GM23338 (cell line): Measurements from ENCODE around the gene CD48. TPM values are rescaled to one million over a fixed set of nuclear protein-coding genes. Genes with fewer than 3 reads are reported as not detected.

ENCODE experiments used
- ATAC-seq: fragments of 200-7000 bp; cut with Tn5 transposase; 3 replicates; pipeline ENCODE4 v1.9.1; 2020
- DNase-seq: peaks from one replicate; pipeline ENCODE4 v3.0.0-alpha.2; 2015; ENCODE audit warnings: low spot score
- H2AFZ ChIP-seq: fragments of 200-600 bp; sonication (generic); 2 replicates; pipeline ENCODE4 v1.8.0; 2016; ENCODE audit warnings: antibody characterized with exemption, mild to moderate bottlenecking, moderate library complexity
- H3F3A ChIP-seq: fragments of 200-600 bp; sonication (generic); replicated peaks from 2 replicates; pipeline ENCODE4 v1.8.0; 2017; ENCODE audit warnings: antibody characterized with exemption, mixed run types, low read depth
- H3K27ac ChIP-seq: fragments of 200-600 bp; sonication (generic); 2 replicates; pipeline ENCODE4 v1.6.1; 2016; ENCODE audit warnings: low read depth
- H3K27me3 ChIP-seq: fragments of 200-600 bp; sonication (generic); 2 replicates; pipeline ENCODE4 v1.8.0; 2016; ENCODE audit warnings: mild to moderate bottlenecking, mixed run types, moderate library complexity; ENCODE audit not compliant: insufficient read depth
- H3K36me3 ChIP-seq: fragments of 200-600 bp; sonication (generic); 2 replicates; pipeline ENCODE4 v1.8.0; 2016; ENCODE audit warnings: mild to moderate bottlenecking; ENCODE audit not compliant: insufficient read depth
- H3K4me1 ChIP-seq: fragments of 200-600 bp; sonication (generic); 2 replicates; pipeline ENCODE4 v1.8.0; 2016; ENCODE audit warnings: mild to moderate bottlenecking, moderate library complexity; ENCODE audit not compliant: insufficient read depth
- H3K4me2 ChIP-seq: fragments of 200-600 bp; sonication (generic); 2 replicates; pipeline ENCODE4 v1.7.1; 2017; ENCODE audit warnings: mixed run types
- H3K4me3 ChIP-seq: fragments of 200-600 bp; sonication (generic); 2 replicates; pipeline ENCODE4 v1.6.1; 2016; ENCODE audit warnings: mixed run types
- H3K79me2 ChIP-seq: fragments of 200-600 bp; sonication (generic); replicated peaks from 2 replicates; pipeline ENCODE4 v1.8.0; 2017; ENCODE audit warnings: mild to moderate bottlenecking; ENCODE audit not compliant: insufficient read depth
- H3K9me2 ChIP-seq: fragments of 200-600 bp; sonication (generic); 2 replicates; pipeline ENCODE4 v1.8.0; 2017; ENCODE audit not compliant: insufficient read depth
- H4K20me1 ChIP-seq: fragments of 200-600 bp; sonication (generic); replicated peaks from 2 replicates; pipeline ENCODE4 v1.8.0; 2017; ENCODE audit warnings: mild to moderate bottlenecking; ENCODE audit not compliant: insufficient read depth
- H3K27ac Mint-ChIP-seq: 2 replicates; pipeline ENCODE4 v1.8.0; 2020; ENCODE audit warnings: inconsistent platforms, mild to moderate bottlenecking, moderate library complexity, mixed read lengths
- H3K27me3 Mint-ChIP-seq: 3 replicates; pipeline ENCODE4 v1.8.0; 2022; ENCODE audit warnings: low read depth, mild to moderate bottlenecking, moderate library complexity, mixed read lengths, inconsistent platforms; ENCODE audit not compliant: insufficient read depth, poor library complexity
- H3K36me3 Mint-ChIP-seq: 3 replicates; pipeline ENCODE4 v1.8.0; 2021; ENCODE audit warnings: low read depth, mild to moderate bottlenecking, inconsistent platforms, moderate library complexity, mixed read lengths
- H3K4me1 Mint-ChIP-seq: 3 replicates; pipeline ENCODE4 v1.8.0; 2020; ENCODE audit warnings: mild to moderate bottlenecking, inconsistent platforms, mixed read lengths
- H3K4me3 Mint-ChIP-seq: 3 replicates; pipeline ENCODE4 v1.8.0; 2021; ENCODE audit warnings: moderate library complexity, mild to moderate bottlenecking, inconsistent platforms, mixed read lengths
- H3K9me3 Mint-ChIP-seq: 3 replicates; pipeline ENCODE4 v1.8.0; 2020; ENCODE audit warnings: moderate library complexity, mild to moderate bottlenecking, inconsistent platforms, mixed read lengths
- EZH2 ChIP-seq: fragments of 200-600 bp; sonication (generic); IDR thresholded peaks from one replicate; pipeline ENCODE4 v1.8.0; 2017; ENCODE audit warnings: antibody characterized with exemption, mild to moderate bottlenecking, low read depth; ENCODE audit not compliant: unreplicated experiment
- EZH2phosphoT487 ChIP-seq: fragments of 200-600 bp; sonication (generic); IDR thresholded peaks from one replicate; pipeline ENCODE4 v1.8.1; 2018; ENCODE audit warnings: antibody characterized with exemption; ENCODE audit not compliant: unreplicated experiment
- JUNB ChIP-seq: IDR thresholded peaks from one replicate; pipeline ENCODE4 v1.6.1; 2016; ENCODE audit warnings: antibody characterized with exemption; ENCODE audit not compliant: unreplicated experiment
- NANOG ChIP-seq: IDR thresholded peaks from 2 replicates; pipeline ENCODE4 v1.6.1; 2016; ENCODE audit warnings: antibody characterized with exemption, borderline replicate concordance
- ZNF114 ChIP-seq: fragments of 250-450 bp; sonication (Bioruptor Pico); IDR thresholded peaks from 2 replicates; pipeline ENCODE4 v1.5.0; 2020; ENCODE audit warnings: mild to moderate bottlenecking, moderate library complexity
- polyA plus RNA-seq: library from polyadenylated mRNA; unstranded; fragments of >200 nt; fragmentation: Nextera tagmentation; extraction: Ambion mirVana; gene quantifications from 2 replicates; pipeline ENCODE4 v1.2.1, GENCODE V29; 2016
- total RNA-seq: library from RNA; depleted of rRNA; stranded (reverse); fragments of >200 nt; shearing (Covaris generic); gene quantifications from 2 replicates; pipeline ENCODE4 v1.2.3, GENCODE V29; 2014
- TF ChIP-seq, protein P1 (sequence below): IDR thresholded peaks from one replicate; pipeline ENCODE4 v1.6.1; 2018; ENCODE audit warnings: antibody characterized with exemption; ENCODE audit not compliant: unreplicated experiment
- TF ChIP-seq, protein P2 (sequence below), 2 experiments: fragments of 200-600 bp in 1 of 2; sonication (generic) in 1 of 2; conservative IDR thresholded peaks; 2 replicates each; pipeline versions ENCODE4 v1.5.1 to v1.6.1; 2016 to 2017; ENCODE audit warnings: antibody characterized with exemption in 2 of 2, low read depth in 2 of 2, mild to moderate bottlenecking in 2 of 2, moderate library complexity in 1 of 2

CD48 gene
- total and polyA plus RNA-seq, 2 experiments from 2014 or later: 0.34 to 0.45 TPM

DNA sequence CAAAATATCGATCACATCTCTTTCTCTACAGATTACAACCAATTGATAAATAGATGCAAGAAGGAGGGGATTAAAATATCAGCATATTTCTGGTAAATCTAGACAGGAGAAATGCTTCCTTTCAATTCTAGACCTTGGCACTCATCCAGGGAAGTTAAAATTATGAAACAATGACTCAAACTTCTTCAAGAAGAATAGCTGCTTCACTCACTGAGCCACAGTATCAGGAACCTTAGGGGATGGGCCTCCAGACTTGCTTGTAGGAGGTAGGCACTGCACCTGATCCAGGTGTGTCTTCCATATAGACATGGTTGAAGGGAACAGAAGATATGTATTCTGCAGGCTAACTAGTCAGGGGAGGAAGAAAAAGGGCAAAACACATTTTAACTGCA lies 37.3 kb upstream of the CD48 start (continued):
- TF ChIP-seq, protein P1, sequence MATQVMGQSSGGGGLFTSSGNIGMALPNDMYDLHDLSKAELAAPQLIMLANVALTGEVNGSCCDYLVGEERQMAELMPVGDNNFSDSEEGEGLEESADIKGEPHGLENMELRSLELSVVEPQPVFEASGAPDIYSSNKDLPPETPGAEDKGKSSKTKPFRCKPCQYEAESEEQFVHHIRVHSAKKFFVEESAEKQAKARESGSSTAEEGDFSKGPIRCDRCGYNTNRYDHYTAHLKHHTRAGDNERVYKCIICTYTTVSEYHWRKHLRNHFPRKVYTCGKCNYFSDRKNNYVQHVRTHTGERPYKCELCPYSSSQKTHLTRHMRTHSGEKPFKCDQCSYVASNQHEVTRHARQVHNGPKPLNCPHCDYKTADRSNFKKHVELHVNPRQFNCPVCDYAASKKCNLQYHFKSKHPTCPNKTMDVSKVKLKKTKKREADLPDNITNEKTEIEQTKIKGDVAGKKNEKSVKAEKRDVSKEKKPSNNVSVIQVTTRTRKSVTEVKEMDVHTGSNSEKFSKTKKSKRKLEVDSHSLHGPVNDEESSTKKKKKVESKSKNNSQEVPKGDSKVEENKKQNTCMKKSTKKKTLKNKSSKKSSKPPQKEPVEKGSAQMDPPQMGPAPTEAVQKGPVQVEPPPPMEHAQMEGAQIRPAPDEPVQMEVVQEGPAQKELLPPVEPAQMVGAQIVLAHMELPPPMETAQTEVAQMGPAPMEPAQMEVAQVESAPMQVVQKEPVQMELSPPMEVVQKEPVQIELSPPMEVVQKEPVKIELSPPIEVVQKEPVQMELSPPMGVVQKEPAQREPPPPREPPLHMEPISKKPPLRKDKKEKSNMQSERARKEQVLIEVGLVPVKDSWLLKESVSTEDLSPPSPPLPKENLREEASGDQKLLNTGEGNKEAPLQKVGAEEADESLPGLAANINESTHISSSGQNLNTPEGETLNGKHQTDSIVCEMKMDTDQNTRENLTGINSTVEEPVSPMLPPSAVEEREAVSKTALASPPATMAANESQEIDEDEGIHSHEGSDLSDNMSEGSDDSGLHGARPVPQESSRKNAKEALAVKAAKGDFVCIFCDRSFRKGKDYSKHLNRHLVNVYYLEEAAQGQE: no peak

DNA sequence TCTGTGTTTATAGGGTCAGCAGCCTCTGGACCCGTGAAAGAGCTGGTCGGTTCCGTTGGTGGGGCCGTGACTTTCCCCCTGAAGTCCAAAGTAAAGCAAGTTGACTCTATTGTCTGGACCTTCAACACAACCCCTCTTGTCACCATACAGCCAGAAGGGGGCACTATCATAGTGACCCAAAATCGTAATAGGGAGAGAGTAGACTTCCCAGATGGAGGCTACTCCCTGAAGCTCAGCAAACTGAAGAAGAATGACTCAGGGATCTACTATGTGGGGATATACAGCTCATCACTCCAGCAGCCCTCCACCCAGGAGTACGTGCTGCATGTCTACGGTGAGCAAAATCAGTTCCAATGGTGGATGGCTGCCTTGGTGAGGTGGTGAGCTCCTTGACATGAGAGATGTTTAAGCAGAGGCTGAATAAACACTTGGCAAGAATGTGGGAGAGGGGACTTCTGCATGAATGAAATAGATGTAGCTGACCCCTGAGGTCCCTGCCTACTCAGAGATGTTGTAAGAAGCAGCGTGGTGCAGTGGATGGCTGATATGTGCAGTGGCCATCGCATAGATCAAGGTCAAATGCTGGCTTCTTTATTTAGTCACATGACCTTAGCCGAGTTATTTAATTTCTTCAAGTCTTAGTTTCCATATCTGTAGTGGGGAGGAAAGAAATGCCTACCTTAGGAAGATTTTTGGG lies 36.7 kb upstream of the CD48 start:
- Mint-ChIP-seq H3K4me1 (peaks cover 23% of the 10 kb centered on the region; the same call in 2 of the 3 replicates), H3K27ac (no peak overlapping the region), H3K36me3 (no peaks in the 10 kb centered on the region), H3K27me3 (peaks cover 3% of the 10 kb centered on the region), H3K4me3 (no peak overlapping the region), H3K9me3 (no peaks in the 10 kb centered on the region; the same call in 2 of the 3 replicates)
- peak; percentile 29; the same call in 1 of the 3 replicates for ATAC-seq
- no peaks in the 10 kb centered on the region for H3K79me2 ChIP-seq
- peak; percentile 18 for DNase-seq
- peaks cover 10% of the 10 kb centered on the region for H3K4me1 ChIP-seq
- no peaks in the 10 kb centered on the region for H4K20me1 ChIP-seq
- no peak overlapping the region for H3K27ac ChIP-seq
- no peak overlapping the region for H3K4me2 ChIP-seq
- H3K4me3 ChIP-seq: no peak overlapping the region
- TF ChIP-seq, protein P2, sequence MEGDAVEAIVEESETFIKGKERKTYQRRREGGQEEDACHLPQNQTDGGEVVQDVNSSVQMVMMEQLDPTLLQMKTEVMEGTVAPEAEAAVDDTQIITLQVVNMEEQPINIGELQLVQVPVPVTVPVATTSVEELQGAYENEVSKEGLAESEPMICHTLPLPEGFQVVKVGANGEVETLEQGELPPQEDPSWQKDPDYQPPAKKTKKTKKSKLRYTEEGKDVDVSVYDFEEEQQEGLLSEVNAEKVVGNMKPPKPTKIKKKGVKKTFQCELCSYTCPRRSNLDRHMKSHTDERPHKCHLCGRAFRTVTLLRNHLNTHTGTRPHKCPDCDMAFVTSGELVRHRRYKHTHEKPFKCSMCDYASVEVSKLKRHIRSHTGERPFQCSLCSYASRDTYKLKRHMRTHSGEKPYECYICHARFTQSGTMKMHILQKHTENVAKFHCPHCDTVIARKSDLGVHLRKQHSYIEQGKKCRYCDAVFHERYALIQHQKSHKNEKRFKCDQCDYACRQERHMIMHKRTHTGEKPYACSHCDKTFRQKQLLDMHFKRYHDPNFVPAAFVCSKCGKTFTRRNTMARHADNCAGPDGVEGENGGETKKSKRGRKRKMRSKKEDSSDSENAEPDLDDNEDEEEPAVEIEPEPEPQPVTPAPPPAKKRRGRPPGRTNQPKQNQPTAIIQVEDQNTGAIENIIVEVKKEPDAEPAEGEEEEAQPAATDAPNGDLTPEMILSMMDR (conservative IDR thresholded peaks at IDR 0.05; ENCODE audit: low read depth in 2 of 2): peak; percentile 58 to 63
- TF ChIP-seq EZH2: no peak
- H3K9me2 ChIP-seq: peaks cover 19% of the 10 kb centered on the region
- no peaks in the 10 kb centered on the region for H3K36me3 ChIP-seq
- H2AFZ ChIP-seq: 0 out of 2 replicates have a peak overlapping the region, but pooled peaks have one; percentile 1
- 0 out of 2 replicates have a peak, but pooled peaks cover 3% of the 10 kb centered on the region for H3F3A ChIP-seq
- H3K27me3 ChIP-seq: no peaks in the 10 kb centered on the region

DNA sequence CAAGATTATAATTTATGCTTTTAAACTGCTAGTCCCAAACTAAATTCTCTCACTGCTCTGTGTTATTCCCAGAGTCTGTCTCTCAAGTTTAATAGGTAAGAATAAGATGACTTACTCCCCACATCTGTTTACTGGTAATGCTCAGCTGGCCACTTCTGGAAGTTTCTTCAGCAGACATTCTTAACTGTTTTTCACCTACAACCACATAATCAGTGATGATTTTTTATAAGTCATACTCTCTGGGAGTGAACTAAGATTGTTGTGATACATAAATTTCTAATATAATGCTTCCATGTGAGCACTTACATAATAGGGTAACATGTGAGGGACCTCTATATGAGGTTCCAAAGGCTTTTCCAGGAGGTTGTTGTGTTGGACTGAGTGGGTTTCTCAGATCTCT lies 36.1 kb upstream of the CD48 start:
- ATAC-seq: no peak
- peaks cover 10% of the 10 kb centered on the region for H3K4me1 ChIP-seq
- H3K9me2 ChIP-seq: peaks cover 19% of the 10 kb centered on the region
- 0 out of 2 replicates have a peak overlapping the region, but pooled peaks have one; percentile 1 for H2AFZ ChIP-seq
- no peak overlapping the region for H3K27ac ChIP-seq
- no peaks in the 10 kb centered on the region for H3K36me3 ChIP-seq
- no peak overlapping the region for H3K4me3 ChIP-seq
- DNase-seq: no peak
- no peaks in the 10 kb centered on the region for H3K27me3 ChIP-seq
- Mint-ChIP-seq H3K36me3 (no peaks in the 10 kb centered on the region), H3K9me3 (no peaks in the 10 kb centered on the region; the same call in 2 of the 3 replicates), H3K27ac (no peak overlapping the region), H3K27me3 (peaks cover 3% of the 10 kb centered on the region), H3K4me3 (no peak overlapping the region), H3K4me1 (peaks cover 23% of the 10 kb centered on the region; the same call in 2 of the 3 replicates)
- H3F3A ChIP-seq: 0 out of 2 replicates have a peak, but pooled peaks cover 3% of the 10 kb centered on the region
- H3K79me2 ChIP-seq: no peaks in the 10 kb centered on the region
- H3K4me2 ChIP-seq: no peak overlapping the region
- H4K20me1 ChIP-seq: no peaks in the 10 kb centered on the region
- TF ChIP-seq JUNB: no peak
- no peak for TF ChIP-seq ZNF114 (CRISPR knock-in tag)
- no peak for TF ChIP-seq NANOG
- TF ChIP-seq EZH2phosphoT487: no peak
- TF ChIP-seq, protein P2 (conservative IDR thresholded peaks at IDR 0.05; ENCODE audit: low read depth in 2 of 2): no peak
